Erythroblast (primary cell): ENCODE results near the gene GORASP2.

Experiments used
- GATA1 ChIP-seq: IDR thresholded peaks from 2 replicates; pipeline ENCODE4 v1.6.1; 2011; ENCODE audit warnings: low read depth, mild to moderate bottlenecking, control low read depth, low read length, moderate library complexity
- POLR2A ChIP-seq: IDR thresholded peaks from 2 replicates; pipeline ENCODE4 v1.6.1; 2011; ENCODE audit warnings: mild to moderate bottlenecking, low read length

GRCh38 chr2:170932166-170932565 lies 3.1 kb downstream of the GORASP2 start:
- TF ChIP-seq POLR2A (no peak), GATA1 (no peak)
